Stimulated activated naive CD4-positive, alpha-beta T cell (primary cell): ENCODE results near the gene TSPAN14.
"Not testable (repeated sequence)": the region's sequence is repeated elsewhere in the genome, so short reads cannot be mapped to it uniquely, and the experiment has no call there.

ENCODE experiments used
- DNase-seq, 6 experiments: peaks; one replicate each; lab custom pipeline; 2025; lab: John Stamatoyannopoulos, UW

The TSPAN14 gene

DNA sequence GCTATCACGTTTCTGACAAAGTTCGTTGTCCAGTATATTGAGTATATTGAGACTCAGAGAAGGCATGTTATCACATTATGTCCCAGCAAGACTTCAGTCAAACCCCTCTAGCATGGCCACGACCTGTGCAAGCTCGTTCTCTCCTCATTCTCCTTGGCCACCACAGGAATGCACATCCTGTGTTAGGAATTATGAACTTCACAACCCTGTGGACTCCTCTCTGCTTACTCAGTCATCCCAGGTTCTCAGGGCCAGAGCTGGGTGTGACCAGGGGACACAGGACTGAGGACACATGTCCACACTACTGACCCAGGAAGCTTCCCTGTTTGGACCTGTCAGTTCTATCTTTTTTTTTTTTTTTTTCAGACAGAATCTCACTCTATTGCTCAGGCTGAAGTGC lies 87.9 kb downstream of the TSPAN14 start:
- no peak for DNase-seq

DNA sequence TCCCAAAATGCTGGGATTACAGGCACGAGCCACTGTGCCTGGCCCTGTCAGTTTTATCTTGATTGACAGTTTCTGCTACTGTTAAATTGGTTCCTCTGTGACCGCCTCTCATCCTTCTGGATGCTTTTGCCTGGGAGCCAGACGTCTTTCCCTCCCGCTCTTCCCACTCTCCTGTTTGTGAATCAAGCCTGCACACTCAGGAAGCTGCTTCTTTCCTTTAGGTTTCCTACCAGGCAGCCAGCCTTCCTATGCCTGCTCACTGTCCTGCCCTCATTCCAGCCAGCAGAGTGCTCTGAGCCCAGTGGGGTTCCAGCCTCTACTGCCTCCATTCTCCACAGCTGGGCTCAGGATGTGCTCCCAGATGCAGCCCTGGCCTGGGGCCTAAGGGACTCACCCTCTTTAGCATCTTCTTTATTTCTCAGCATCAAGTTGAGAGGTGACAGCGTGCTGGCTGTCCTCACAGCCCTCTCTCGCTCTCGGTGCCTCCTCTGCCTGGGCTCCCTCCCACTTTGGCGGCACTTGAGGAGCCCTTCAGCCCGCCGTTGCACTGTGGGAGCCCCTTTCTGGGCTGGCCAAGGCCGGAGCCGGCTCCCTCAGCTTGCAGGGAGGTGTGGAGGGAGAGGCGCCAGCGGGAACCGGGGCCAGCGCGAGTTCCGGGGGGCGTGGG lies 88.7 kb downstream of the TSPAN14 start:
- no peak for DNase-seq

DNA sequence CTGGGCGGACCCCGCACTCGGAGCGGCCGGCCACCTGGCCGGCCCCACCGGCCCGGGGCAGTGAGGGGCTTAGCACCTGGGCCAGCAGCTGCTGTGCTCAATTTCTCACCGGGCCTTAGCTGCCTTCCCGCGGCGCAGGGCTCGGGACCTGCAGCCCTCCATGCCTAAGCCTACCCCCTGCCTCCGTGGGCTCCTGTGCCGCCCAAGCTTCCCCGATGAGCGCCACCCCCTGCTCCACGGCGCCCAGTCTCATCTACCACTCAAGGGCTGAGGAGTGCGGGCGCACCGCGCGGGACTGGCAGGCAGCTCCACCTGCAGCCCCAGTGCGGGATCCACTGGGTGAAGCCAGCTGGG lies 89.2 kb downstream of the TSPAN14 start:
- DNase-seq: not testable (repeated sequence)

DNA sequence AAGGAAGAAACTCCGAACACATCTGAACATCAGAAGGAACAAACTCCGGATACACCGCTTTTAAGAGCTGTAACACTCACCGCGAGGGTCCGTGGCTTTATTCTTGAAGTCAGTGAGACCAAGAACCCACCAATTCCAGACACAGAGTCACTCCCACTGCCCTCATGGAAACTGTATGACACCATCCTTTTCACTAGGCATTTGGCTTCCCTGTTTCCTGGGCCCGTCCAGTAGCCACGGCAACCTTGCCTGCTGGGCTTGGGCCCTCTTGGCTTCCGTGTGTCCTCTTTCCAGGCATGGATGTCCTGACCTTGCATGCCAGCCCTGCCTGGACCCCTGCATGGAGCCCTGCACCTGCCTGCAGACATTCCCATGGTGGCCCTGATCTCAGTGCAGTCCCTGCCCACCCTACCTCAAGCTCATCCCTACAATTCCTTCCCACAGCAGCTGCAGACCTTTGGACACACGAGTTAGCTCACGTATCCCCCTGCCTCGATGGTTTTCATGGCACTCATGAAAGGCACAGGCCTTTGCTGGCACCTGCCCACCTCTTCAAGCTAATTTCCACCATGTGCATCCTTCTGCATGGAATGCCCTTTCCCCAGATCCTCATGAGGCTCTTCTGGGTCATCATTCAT lies 90.3 kb downstream of the TSPAN14 start:
- DNase-seq: no peak

DNA sequence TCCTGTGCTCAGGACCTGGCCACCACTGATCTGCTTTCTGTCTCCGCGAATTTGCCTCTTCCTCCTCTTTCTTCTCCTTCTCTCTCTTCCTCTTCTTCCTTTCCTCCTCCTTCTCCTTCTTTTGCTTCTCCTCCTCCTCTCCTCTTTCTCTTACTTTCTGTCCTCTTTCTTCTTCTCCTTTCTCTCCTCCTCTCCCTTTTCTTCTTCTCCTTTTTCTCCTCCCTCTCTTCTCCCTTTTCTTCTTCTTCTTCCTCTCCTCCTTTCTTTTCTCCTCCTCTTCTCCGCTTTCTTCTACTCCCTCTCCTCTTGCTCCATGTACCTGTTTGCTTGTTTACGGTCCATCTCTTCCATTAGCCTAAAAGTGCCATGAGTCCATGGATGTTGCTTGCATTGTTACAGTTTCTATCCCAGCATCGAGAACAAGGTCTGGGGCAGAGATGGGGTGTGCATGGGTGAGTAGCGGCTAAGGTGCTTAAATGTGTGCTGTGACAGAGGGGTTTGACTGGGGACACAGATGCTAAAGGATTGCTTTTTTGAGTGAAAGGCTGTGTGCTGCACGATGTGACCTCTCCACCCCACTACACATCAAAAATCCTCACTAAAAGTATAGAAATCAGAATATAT lies 91.3 kb downstream of the TSPAN14 start:
- DNase-seq: no peak

DNA sequence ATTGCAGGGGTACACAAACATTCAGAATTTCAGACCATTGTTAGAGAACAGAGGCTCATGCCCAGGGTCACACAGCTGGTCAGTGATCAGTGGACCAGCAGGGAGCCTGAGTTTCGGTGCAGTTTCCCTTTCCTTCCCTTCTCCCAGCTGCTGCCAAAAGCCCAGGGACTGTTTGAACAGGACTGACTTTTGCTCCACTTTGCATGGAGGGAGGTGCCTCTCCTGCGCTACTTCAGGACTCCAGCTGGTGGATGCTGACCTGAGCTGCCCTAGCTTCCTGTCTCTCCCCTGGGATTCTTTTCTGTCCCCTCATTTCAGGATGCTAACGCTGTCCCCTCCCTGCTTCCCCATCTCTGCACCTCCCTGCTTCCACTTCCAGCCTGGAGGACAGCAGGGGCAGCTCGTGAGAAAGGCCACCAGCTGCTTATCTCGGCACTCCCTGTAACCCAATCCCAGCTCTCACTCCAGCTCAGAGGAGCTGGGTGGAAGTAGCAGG lies 98.1 kb downstream of the TSPAN14 start:
- DNase-seq: no peak

DNA sequence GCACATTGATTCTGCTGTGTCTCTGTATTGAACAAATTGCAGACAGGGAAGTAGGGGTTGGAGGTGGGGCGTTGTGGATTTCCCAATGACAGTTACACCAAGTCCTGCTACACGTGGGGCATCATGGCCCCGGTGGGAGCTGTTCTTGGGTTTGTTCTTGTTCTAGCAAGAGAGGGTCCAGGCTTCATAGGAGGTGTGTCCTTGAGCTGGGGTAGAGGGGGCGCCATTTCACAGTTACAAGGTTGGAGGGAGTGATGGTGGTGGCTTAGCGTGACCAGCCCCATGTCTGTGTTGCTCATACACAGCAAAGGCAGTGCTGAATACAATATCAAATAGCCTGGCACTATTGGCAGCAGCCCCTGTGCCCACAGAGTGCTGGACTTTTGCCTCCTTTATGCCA lies 99.3 kb downstream of the TSPAN14 start:
- DNase-seq: no peak

DNA sequence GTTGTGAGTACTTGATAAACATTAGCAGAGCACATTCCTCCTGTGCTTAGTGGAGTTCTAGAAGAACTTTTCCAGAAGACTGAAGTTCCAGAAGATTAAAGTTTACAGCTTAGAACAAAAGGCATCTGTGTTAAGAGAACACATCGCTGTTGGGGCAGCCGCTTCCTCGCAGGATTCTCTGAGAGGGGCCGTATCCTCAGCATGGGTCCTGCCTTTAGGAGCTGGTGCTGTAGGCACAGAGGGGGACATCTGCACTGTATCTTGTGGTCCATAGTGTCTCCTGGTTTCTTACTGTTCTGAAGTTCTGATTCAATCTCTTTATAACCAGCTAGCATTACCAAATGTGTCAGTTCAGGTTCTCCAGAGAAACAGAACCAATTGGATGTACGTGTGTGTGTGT lies 99.9 kb downstream of the TSPAN14 start:
- DNase-seq: no peak

DNA sequence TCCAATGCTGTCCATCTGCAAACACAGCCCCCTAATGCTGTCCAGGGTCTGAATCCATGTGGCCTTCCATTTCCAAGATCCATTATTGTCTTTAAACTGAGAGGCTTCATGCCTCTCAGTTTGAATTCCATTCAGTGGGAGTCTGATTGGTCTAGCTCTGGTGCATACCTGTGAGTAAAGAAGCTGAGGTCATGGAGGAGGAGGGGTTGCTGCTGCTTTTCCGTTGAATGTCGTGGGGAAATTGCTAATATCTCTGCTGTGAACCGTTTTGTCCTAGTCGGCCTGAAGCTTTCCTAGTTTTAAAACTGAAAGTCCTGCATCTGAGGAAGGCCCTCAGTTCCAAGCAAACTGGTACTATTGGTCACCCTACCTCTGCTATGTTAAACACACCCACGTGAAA lies 101.3 kb downstream of the TSPAN14 start:
- no peak for DNase-seq

DNA sequence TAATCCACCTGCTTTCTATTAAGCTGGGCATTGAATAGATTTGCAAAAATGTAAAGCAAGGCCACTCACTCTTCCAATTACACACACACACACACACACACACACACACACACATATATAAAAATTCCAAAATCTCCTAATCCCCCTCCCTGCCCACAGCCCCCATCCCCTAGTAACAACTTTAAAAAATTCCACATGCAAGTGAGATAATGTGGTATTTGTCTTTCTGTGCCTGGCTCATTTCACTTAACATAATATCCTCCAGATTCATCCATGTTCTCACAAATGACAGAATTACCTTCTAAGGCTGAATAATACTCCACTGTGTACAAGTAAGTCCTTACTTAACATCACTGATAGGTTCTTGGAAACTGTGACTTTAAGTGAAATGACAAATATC lies 107.8 kb downstream of the TSPAN14 start:
- no peak for DNase-seq

DNA sequence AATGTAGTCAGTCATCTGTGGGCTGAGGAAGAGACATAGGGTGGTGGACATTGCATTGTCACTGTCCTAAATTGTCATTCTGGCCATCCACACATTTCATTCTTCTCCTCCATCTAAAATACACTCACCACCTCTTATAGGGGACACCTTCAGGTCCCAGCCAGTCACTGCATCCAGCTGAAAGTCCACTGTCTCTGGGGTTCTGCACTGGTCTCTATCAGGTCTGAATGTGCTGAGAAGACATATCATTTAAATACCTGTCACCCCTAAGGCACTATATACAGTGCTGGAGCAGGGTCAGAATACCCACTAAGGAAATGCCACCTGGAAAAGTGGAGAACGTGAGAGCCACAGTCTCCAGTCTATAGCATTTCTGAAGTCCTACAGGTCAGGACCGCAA lies 113.2 kb downstream of the TSPAN14 start:
- no peak for DNase-seq

DNA sequence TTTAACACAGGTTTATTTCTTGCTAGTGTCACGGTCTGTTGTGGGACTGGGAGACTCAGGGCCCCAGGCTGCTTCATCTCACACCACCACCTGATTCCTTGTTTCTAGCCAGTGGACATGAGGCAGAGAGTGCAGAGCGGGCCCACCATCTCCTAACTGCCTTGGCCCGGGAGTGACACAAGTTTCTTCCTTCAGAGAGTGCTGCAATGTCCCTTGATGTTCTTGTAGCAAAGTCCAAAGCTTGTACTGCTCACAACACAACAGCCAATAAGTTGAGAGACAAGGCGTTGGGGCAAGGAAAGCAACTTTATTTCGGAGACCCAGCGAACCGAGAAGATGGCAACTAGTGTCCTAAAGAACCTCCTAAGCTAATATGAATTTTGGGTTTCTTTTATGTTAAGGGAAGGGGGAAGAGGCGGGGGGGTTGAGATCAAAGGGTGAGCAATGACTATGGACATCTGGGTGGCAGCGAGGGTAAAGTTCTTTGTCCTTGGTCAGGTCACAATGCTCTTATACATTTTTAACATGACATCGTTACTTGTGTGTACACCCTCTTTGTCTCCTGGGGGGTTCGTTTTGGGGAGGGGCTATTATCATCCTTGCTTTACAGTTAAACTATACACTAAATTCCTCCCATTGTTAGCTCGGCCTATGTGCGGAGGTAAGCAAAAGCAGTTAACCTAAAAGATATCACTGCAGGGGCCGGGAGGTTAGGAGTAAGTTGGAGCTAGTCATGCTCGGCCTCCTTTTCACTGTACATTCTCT lies 115.2 kb downstream of the TSPAN14 start:
- DNase-seq: no peak

DNA sequence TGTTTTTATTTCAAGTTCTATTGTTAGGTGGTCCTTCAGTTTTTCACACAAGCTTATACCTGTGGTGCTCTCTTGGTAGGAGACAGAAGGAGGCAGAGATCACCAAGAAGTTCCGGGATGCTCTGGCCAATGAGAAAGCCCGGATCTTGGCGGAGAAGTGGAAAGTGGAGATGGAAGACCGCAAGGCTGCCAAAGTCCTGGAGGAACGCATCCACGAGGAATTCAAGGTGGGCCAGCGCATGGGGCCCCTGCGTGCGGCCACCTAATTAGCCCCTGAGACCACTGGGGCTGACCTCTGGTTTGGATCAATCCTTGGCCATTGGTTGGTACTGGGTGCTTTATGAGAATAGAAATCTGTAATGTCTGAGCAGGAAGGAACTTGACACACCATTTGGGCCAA lies 117.2 kb downstream of the TSPAN14 start:
- DNase-seq: no peak

DNA sequence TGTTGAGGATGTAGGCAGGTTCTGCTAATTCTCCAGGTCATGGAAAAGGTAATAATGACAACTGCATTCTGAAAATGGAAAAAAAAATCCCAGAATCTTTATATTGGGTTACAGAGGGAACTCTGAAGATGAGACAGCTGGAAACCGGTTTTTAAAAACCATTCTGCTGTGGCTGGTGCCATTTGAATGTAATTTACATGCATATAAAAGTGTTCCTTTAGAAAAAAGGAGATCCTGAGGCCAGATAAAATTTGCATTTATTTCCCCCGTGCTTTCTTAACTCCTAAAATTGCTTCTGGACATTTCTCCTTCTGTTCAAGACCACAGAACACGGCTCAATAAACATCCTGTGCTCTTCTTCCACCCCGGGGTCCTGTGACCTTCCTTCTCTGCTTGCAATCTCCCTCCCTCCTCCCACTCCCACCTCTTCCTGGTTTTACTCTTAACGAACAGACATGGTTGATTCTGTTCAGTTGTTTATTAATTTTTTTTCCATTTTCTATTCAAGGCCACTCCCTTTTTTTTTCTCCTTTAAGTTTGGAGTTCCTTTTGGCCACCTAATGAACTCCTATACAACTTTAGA lies 125.2 kb downstream of the TSPAN14 start:
- DNase-seq: no peak

DNA sequence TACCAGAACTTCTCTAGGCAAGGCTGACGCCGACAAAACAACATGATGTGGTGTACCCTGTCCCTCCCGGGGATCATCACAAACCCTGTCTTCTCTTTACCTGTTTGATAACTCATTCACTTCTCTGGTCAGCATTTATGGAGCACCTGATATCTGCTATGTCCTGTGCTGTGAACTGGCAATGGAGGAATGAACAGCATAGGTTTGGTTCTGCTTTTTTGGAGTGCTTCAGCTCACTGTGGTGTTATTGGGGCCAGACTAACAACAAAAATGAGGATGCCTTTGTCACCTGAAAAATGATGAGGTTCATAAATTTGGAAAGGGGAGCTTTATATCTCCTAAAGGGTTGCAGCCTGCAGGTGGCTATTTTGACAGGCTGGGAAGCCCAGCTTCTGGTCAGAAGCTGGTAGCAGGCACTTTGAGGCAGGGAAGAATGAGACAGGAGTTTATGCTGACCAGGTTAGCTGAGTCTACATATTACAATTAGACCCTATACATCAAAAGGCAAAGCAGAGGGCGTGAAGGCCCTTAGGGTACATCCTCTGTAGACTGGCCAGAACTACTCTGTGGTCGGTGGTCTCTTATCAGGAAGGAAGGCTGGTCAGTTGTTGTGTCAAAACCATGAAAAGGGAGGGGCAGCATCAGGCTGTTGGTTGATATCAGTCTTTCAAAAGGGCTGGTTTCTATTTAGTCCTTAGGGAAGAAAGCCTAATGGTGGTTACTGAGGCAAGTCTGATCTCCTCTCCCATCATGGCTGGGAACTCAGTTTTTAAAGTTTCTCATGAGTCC lies 125.9 kb downstream of the TSPAN14 start:
- DNase-seq: no peak

DNA sequence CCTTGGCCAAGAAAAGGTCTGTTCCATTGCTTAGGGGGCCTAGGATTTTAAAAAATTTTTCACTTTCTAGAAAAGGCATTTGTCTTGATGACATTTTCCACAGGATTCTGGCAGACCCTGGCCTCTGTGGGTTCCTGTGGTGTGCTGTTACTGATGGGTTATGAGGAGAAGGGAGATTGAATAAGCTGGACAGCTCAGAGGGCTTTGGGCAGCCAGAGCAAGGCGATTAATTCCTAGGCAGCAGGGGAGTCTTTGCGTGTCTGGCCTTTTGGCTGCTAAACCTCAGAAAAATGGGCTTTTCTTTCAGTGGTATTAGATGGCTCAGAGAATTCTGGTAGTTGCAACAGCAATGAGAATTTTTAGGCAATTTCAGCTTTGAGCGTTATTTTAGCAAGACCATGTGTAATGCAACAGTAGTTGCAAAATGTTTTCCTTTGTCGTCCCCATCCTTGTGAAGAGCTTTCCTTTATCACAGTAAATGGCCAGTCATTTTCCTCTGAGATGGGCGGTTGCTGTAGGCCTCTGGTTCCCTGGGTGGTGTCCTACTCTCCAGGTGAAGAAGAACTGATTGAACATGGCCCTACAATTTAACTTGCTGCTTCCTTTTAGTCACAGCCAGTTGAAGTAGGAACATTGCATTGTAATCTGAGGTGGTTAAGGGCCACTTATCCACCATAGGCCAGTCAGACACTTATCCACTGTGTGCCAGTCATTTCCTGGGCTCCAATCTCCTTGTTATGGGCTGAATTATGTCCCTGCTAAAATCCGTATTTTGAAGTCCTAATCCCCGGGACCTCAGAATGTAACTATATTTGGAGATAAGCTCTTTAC lies 126.7 kb downstream of the TSPAN14 start:
- DNase-seq: no peak

DNA sequence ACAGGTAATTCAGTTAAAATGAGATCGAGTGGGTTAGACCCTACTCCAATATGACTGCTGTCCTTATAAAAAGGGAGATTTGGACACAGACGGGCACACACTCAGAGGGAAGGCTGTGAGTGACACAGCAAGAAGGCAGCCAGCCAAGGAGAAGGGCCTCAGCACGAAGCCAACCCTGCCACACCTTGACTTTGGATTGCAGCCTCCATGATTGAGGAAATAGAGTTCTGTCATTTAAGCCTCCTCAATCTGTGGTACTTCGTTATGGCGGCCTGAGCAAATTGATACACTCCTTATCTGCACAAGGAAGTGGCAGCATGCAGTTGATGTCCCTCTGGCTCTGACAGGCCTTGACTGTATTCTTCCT lies 127.3 kb downstream of the TSPAN14 start:
- DNase-seq: no peak

DNA sequence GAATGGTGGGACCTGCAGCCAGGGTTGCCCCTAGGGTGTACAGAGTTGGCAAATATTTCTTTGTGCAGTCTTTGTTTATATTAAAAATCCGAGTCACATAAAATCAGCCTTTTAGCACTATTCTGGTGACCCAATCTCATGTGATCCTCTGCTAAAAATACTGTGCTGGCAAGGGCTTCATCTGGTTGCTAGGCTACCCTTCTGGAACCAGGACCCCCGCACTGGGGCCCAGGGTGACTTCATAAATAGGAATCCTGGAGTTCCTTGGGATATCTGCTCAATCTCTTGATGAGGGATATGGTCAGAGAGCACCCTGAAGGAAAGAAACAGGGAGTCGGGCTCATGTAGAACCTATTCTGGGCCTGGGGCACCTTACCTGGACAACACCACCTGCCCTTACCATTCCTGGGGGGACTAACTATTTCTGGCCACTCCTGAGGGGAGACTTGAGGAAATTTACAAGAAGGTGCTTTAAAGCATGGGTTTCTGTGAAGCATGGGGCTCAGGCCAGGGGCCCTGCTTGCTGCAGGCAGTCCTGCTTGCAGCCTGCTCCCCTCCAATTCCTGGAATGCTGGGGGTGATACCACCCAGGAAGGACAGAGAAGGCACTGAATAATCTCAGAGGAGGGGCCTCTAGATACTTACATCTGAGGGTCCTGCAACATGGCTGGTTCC lies 128.3 kb downstream of the TSPAN14 start:
- no peak for DNase-seq
